Measurements from ENCODE around the gene DCK.
"Not testable (repeated sequence)": the region's sequence is repeated elsewhere in the genome, so short reads cannot be mapped to it uniquely, and the experiment has no call there.

The DCK gene

DNA sequence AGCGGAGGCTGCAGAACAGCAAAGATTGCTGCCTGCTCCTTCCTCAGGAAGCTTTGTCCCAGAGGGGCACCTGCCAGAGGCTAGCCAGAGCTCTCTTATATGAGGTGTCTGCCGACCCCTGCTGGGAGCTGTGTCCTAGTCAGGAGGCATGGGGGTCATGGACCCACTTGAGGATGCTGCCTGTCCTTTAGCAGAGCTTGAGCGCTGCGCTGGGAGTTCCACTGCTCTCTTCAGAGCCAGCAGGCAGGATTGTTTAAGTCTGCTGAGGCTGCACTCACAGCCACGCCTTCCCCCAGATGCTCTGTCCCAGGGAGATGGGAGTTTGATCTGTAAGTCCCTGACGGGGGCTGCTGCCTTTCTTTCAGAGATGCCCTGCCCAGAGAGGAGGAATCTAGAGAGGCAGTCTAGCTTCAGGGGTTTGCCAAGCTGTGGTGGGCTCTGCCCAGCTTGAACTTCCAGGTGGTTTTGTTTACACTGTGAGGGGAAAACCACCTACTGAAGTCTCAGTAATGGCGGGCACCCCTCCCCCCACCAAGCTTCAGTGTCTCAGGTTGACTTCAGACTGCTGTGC is 10.9 kb downstream of the DCK start:
- DNase-seq: no peak

DNA sequence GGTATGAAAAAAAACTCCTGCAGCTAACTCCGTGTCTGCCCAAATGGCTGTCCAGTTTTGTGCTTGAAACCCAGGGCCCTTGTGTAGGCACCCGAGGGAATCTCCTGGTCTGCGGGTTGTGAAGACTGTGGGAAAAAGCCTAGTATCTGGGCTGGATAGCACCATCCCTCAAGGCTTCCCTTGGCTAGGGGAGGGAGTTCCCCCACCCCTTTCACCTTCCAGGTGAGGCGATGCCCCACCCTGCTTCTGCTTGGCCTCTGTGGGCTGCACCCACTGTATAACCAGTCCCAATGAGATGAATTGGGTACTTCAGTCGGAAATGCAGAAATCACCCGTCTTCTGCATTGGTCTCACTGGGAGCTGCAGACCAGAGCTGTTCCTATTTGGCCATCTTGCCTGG is 11.6 kb downstream of the DCK start:
- DNase-seq: not testable (repeated sequence)

DNA sequence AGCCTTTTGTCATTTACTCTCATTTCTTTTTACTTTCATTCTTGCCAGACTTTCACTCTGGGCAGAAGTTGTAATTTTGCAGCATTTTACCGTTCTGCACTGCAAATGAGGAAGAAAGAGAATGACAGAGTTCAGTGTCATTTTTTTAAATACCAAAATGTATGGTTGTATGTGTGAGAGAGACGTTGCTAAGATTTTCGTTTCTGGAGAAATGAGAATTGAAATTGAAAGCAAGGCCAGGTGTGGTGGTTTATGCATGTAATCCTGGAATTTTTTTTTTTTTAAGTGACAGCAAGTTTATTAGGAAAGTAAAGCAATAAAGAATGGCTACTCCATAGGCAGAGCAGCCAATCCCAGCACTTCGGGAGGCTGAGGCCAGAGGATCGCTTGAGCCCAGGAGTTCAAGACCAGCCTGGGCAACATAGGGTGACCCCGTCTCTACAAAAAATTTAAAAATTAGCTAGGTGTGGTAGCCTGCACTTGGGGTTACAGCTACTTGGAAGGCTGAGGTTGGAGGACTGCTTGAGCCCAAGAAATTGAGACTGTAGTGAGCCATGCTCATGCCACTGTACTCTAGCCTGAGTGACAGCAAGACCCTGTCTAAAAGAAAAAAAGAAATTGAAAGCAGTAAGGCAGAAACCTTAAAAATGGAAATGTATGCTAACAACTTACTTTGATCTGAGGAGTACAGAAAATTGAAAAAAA is 12.9 kb downstream of the DCK start:
- DNase-seq: no peak

DNA sequence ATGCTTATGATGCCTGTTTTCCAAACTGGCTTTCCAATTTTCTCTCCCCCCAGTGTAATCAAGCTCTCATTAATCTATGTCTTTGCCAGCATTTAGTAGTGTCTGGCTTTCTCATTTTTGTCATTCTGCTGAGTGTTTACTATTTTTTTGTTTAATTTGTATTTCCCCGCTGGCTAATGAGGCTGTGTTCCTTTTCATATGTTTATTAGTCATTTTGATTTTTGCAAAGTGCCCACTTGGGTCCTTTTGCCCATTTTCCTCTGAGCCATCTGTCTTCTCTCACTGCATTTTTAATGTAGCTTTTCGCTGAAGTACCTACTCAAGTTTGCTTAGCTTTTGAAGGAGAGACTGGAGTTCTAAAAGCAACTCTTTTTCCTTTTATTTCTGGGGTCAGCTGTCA is 14.7 kb downstream of the DCK start:
- DNase-seq: no peak

DNA sequence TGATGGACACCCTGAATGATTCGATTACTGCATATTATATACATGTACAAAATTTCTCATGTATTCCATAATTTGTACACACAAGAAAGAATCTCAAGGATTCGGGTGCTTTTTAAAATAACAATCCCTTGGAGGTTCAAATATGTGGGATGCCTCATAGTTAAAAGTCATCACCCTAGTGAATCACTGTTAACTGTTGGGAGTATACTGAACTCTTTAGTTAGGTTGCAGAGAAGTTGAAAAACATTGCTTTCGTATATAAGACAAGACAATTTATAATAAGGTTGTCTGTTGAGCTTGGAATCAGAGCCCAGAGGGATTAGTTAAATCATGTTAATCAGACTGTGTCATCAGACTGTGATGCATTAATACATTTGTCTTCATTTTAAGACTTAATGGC is 15.6 kb downstream of the DCK start:
- DNase-seq: peak; percentile 24

DNA sequence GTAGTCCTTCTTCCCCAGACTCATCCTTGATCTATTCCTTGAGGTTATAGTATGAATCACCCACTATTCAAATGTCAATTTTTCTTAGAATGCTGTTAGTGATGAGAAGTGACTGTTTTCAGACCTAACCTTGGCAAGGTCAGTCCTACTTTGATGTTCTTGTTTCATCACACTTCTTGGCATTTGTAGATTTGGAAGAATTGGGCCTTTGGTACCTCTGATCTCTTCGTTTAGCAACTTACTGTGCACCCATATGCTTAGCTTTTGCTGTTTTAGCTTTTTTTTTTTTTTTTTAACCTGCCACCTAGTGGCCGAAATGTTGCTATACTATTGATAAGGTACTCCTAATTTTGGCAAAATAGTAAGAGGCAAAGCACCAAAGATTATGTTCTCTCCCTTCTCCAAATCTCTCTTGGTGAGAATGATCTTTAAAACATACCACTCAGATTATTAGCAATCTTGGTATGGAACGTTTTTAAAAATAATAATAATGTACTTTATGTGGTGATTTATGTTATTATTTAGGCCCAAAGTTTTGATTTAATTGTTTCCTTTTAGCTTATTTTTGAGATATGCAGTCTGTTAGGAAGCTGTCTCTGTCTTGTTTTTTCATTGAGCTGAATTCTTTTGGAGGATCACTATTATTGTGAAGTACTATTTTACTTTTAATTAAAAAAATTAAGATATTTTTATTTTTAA is 16.6 kb downstream of the DCK start:
- DNase-seq: peak; percentile 80

DNA sequence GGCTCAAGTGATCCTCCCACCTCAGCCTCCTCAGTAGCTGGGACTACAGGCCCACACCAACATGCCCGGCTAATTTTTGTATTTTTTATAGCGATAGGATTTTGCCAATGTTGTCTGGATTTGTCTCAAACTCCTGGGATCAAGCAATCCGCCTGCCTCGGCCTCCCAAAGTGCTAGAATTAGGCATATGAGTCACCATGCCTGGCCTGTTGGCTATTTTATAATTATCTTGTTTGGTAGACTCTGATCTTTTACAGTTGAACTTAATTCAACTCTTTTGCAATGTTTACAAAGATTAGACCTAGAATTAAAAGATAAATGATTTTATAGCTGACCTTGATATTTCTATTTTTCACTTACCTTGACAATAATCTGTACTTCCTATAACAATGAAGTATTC is 18.0 kb downstream of the DCK start:
- no peak for DNase-seq

DNA sequence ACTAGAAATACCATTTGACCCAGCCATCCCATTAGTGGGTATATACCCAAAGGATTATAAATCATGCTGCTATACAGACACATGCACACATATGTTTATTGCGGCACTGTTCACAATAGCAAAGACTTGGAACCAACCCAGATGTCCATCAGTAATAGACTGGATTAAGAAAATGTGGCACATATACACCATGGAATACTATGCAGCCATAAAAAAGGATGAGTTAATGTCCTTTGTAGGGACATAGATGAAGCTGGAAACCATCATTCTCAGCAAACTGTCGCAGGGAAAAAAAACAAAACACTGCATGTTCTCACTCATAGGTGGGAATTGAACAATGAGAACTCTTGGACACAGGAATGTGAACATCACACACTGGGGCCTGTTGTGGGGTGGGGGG is 23.9 kb downstream of the DCK start:
- not testable (repeated sequence) for DNase-seq

DNA sequence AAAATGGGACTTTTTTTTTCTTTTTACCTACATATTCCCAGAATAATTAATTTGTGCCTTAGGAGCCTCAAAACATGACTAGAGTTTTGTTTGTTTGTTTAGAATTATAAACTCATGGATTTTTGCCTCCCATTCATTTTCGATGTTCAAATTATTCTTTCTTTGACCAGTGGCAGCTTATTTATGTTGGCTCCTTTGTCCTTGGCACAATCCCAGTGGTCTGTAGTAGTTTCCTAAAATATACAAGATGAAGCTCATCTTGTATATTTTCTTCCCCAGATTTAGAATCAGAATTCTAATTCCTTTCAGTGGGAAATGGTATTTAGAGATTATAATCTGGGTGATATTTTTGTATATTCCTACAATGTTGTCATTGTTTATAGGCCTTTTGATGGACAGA is 27.2 kb downstream of the DCK start:
- DNase-seq: no peak

DNA sequence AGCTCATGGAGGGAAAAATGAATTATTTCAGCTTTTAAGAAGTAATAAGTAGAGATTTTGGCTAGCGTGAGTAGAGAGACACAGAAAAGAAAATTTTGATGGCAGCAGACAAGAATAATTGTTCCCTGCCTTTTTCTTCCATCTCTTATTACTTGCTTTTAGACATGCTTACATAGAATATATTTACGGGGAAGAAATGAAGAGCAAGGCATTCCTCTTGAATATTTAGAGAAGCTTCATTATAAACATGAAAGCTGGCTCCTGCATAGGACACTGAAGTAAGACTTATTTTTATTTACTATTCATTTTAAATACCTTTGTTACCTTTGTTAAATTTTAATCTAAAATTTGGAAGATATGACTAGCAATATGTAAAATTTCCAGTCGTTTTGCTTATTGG is 32.2 kb downstream of the DCK start:
- DNase-seq: no peak

DNA sequence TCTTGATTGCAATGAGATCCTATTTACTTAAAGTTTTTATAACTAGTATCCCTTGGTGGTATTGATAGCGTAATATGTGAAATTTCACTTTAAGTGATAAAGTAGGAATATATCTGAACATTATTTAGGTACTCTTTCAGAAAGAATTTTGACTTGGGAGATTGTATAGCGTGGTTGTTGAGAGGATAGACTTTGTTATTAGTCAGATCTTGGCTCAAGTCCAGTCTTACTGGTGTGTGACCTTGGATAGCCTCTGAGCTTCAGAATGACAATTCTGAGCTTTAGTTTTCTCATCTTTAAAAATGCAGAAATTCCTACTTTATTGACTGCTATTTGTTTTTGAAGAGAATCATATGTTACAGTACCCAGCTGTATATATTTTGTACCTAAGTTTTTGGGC is 32.6 kb downstream of the DCK start:
- DNase-seq: peak; percentile 78

DNA sequence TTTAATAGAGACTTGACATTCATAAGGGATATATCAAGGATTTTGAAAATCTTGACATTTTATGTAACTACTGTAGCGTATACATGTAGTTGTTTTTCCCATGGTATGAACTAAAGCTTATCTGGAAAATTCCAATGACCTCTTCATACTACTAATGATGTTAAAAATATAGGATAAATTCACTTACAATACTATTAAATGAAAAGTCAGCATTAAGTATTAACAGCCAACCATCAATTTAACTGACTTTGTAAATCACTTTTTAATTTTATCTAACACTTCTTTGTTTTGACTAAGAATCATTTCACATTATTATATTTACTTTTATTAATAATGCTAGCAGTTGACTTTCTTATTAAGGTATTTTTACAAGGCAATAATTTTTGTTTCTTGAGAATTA is 34.2 kb downstream of the DCK start:
- DNase-seq: no peak

DNA sequence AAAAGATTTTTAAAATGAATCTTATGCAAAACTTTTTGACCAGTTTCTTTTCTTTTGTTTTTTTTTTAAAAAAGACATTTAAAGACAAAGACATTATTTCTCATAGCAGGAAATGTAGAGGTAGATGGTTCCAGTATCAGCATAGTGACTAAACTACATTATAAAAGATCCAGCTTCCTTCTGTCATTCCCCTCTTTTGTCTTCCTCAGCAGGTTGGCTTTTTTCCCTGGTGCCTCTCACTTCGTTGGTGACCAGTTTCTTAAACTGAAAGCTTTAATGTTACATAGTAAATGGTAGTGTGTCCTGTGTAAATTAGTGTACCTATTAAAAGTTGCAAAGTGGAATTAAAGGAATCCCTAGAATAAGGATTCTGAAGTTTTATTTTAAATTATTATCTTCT is 36.1 kb downstream of the DCK start:
- no peak for DNase-seq

DNA sequence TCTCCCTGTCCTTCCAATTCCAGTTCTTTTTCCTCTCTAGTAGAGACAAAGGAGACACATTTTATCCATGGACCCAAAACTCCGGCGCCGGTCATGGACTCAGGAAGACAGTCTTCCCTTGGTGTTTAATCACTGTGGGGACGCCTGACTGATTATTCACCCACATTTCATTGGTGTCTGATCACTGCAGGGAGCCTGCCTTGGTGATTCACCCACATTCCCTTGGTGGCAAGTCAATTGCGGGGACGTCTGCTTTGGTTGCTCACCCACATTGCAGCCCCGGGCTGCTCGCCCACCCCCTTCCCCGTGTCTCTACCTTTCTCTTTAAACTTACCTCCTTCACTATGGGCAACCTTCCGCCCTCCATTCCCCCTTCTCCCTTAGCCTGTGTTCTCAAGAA is 38.7 kb downstream of the DCK start:
- peak; percentile 56 for DNase-seq

DNA sequence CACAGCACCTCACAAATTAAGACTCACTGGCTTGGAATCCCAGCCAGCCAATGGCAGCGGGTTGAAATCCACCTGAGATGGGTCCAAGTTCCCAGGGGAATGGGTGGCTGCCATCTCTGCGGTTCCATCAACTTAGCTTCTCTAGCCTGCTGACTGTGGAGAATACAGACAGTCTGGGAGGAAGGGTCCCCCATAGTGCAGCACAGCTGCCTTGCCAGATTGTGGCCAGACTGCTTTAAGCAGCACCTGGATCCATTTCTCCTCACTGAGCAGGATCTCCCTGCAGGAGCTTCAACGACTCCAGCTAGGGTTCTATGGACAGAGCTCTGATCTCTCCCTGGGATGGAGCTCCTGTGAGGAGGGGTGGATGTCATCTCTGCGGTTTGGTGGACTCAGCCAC is 51.8 kb downstream of the DCK start:
- DNase-seq: no peak

DNA sequence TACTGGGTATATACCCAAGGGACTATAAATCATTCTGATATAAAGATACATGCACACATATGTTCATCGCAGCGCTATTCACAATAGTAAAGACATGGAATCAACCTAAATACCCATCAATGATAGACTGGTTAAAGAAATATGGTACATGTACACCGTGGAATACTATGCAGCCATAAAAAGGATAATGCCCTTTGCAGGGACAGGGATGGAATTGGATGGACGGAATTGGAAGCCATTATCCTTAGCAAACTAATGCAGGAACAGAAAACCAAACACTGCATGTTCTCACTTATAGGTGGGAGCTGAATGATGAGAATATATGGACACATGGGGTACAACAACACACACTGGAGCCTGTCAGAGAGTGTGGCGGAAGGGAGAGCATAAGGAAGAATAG is 55.9 kb downstream of the DCK start:
- no peak for DNase-seq

DNA sequence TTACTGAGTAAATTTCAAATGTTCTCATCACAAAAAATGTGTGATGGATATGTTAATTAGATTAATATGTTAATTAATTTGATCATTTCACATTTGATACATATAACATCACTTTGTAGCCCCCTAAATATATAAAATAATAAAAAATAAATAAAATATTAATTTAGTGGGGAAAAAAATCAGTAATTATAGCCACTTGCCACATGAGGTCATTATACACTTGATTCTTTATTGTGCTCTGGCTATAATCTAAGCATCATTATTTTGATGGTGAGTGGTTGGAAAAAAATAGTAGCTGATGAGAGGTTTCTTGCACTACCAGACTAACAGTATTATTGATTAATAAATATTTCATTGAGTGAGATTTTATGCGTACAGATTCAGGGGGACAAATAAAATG is 57.4 kb downstream of the DCK start:
- DNase-seq: no peak

DNA sequence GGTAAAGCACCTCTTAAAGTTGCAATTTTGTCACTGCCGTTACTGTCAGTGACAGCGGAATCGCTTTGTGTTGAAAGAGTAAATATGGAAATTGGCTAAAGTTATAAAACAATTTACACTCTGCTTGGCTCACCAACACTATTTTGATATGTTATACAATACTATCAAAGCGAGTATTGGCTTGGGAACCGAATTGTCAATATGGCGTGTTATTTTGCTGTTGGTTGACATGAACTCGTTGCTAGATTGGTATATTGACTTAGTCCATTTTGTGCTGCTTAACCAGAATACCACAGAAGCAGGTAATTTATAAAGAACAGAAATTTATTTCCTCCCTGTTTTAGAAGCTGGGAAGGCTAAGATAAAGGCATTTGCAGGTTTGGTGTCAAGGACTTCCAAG is 58.6 kb downstream of the DCK start:
- no peak for DNase-seq

DNA sequence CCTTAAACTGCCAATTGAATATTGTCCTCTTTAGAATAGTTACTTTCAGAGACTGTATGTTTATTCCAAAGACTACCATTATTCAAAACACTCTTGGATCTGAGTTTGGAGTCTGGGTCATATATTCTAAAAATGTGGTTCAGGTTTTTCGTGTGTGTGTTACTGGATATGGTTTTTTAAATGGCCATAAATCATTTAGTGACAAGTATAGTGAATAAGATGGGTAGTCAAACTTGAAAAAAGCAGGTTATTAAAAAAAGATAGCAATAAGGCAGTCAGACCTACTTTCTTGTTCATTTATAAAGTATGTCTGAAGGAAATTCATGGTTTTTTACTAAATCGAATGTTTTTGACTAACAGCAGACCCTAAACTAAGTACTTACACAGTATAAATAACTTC is 59.3 kb downstream of the DCK start:
- DNase-seq: no peak

DNA sequence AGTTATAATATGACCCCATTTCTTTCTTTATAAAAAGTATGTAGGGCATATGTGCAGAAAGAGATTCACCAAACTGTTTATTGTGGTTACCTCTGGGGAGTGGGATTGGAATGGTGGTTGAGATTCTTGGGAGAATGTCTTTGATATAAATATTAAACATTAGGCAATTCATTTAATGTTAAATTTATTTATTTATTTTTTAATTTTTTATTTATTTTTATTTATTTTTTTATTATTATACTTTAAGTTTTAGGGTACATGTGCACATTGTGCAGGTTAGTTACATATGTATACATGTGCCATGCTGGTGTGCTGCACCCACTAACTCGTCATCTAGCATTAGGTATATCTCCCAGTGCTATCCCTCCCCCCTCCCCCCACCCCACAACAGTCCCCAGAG is 60.2 kb downstream of the DCK start:
- not testable (repeated sequence) for DNase-seq

DNA sequence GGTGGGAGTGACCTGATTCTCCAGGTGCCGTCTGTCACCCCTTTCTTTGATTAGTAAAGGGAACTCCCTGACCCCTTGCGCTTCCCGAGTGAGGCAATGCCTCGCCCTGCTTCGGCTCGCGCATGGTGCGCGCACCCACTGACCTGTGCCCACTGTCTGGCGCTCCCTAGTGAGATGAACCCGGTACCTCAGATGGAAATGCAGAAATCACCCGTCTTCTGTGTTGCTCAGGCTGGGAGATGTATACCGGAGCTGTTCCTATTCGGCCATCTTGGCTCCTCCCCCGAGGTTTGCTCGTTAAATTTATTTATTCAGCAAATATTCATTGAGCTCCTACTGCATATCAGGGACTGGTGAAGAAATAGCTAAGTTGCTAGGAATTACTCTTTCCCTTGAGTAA is 66.1 kb downstream of the DCK start:
- DNase-seq: not testable (repeated sequence)

DNA sequence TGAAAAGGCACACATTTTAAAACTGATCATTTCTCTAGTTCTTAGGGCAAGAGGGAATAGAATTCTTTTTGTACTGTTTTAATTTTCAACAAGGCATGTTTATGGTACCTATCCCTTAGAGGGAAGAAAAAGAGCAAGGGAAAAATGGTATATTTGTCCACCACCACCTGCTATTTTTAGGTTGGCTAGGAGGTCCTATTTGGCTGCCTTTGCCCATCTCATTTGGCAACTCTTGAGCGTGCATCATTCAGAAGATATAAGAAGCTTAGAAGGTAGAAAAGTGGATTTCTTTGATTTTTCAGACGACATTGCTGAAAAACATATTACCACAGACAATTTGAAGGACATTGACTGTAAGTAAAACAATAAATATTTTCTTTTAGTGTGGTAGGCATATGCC is 69.0 kb downstream of the DCK start:
- DNase-seq: no peak

DNA sequence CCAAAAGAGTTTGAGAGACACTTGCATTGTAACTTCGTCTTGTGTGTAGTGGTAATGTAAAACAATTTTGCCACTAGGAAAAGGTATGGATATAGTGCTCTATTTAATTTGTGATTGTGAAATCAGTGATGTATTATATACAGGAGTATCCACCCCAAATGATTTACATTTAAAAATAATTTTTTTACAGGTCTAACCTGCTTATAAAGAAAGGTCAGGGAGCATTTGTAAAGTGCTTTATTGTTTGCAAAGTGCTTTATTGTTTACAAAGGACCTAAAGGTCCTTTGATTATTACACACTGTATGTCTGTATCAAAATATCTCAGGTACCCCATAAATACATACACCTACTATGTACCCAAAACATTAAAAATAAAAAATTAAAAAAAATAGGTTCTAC is 70.3 kb downstream of the DCK start:
- no peak for DNase-seq

DNA sequence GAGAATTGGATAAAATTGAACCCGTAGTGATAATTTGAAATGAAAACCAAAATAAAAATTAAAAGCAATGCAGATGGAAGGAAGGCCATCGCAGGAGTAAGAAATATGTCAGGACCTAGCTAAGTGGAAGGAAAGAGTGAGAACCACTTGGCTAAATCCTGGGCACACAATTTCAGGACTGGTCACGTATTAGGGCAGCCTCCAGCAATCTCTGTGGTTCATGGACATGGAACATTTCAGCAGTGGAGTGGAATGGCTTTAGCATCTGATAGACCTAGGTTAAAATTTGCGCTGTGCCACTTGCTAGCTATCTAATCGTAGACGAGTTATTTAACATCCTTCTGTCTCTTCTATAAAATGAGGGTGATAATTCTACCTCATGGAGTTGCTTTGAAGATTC is 71.1 kb downstream of the DCK start:
- DNase-seq: no peak

Measured in kidney glomerular epithelial cell (primary cell).